Esophagus squamous epithelium (tissue), 5 donors: ENCODE measurements around the gene MYPOP. TPM values are rescaled to one million over a fixed set of nuclear protein-coding genes. Genes with fewer than 3 reads are reported as not detected.
"Not testable (repeated sequence)": the region's sequence is repeated elsewhere in the genome, so short reads cannot be mapped to it uniquely, and the experiment has no call there.

ENCODE experiments used
- DNase-seq: peaks from one replicate; lab custom pipeline; 2025; lab: John Stamatoyannopoulos, UW
- H3K27ac ChIP-seq, 4 donors: fragments of 200-600 bp; sonication (generic); one replicate each; pipeline ENCODE4 v1.5.1; 2016 to 2019; ENCODE audit warnings: mild to moderate bottlenecking in 1 of 4
- H3K27me3 ChIP-seq, 4 donors: fragments of 200-600 bp; sonication (generic); 1 replicate in 3 of 4; 2 replicates in 1 of 4; pipeline versions ENCODE4 v1.5.1 to v1.6.0; 2017 to 2021; ENCODE audit warnings: antibody characterized with exemption in 1 of 4
- H3K36me3 ChIP-seq, 3 donors: fragments of 200-600 bp; sonication (generic); one replicate each; pipeline ENCODE4 v1.5.1; 2016 to 2019
- H3K4me1 ChIP-seq, 3 donors: fragments of 200-600 bp; sonication (generic); one replicate each; pipeline ENCODE4 v1.5.1; 2017 to 2019
- H3K4me3 ChIP-seq, 4 donors: fragments of 200-600 bp; sonication (generic); 1 replicate in 3 of 4; 2 replicates in 1 of 4; pipeline ENCODE4 v1.5.1; 2016 to 2019; ENCODE audit warnings: mild to moderate bottlenecking in 2 of 4, moderate library complexity in 1 of 4
- H3K9me3 ChIP-seq, 3 donors: fragments of 200-600 bp; sonication (generic); one replicate each; pipeline ENCODE4 v1.5.1; 2016 to 2019
- CTCF ChIP-seq, 6 experiments: fragments of 450-650 bp in 4 of 6; fragments of 200-600 bp in 2 of 6; sonication (generic) in 2 of 6; IDR thresholded peaks; one replicate each; pipeline ENCODE4 v1.5.1; 2016 to 2019; ENCODE audit warnings: antibody characterized with exemption in 6 of 6, mild to moderate bottlenecking in 4 of 6, moderate library complexity in 4 of 6
- POLR2A ChIP-seq, 4 donors: fragments of 450-650 bp; IDR thresholded peaks; one replicate each; pipeline ENCODE4 v1.6.1; 2017; ENCODE audit warnings: antibody characterized with exemption in 4 of 4, mild to moderate bottlenecking in 4 of 4, moderate library complexity in 3 of 4
- WGBS, 2 donors: methylation state at CpG; one replicate each; pipeline ENCODE4 v1.1.5; 2018; 5-methylcytosine and 5-hydroxymethylcytosine counted together
- intact Hi-C: fragments of 100-400 bp; cut with DNase I; formaldehyde crosslinking; loops from one replicate; pipeline ENCODE4 v1.15.0; 2022
- total RNA-seq, 4 donors: library from RNA; depleted of rRNA; stranded (reverse); fragments of >200 nt; gene quantifications; one replicate each; pipeline ENCODE4 v1.1.0, GENCODE V29; 2016
- donor health status: DM: yes; HTN: yes; CAD: no.

MYPOP gene
- total RNA-seq, 4 donors from 2014 or later = 2.3 to 5.7 (median 4.2) TPM

GRCh38 chr19:45897261-45897812 lies 5.1 kb downstream of the MYPOP start:
- 92 to 96% methylated on average over 3 to 6 of the region's 8 CpGs for WGBS, 2 donors
- intact Hi-C loops = no loop called here
- H3K9me3 ChIP-seq = no peaks in the 10 kb centered on the region

DNA sequence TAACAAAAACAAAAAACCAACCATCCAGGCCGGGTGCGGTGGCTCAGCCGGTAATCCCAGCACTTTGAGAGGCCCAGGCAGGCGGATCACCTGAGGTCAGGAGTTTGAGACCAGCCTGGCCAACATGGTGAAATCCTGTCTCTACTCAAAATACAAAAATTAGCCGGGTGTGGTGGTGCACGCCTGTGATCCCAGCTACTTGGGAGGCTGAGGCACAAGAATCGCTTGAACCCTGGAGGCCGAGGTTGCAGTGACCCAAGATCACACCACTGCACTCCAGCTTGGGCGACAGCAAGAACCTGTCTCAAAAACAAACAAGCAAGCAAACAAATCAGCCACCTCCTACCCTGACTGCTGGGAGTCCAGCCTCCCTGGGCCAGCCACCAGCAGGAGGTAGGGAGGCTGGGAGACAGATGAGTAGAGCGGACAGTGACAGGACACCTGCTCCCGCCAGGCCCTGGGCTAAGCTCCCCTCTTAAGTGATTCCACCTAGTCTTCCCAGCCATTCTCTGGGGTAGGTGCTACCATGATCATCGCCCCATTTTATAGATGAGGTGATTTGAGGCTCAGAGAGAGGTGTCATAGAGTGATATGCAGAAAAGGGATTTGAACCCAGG lies 6.3 kb downstream of the MYPOP start:
- DNase-seq, H3K27me3 ChIP-seq, intact Hi-C loops, H3K9me3 ChIP-seq, H3K4me3 ChIP-seq: not testable (repeated sequence)
- peak overlapping the region in 1 of 4 donors; percentile 23 for H3K27ac ChIP-seq
- WGBS, 2 donors = 94 to 96% methylated on average over 6 to 11 of the region's 12 CpGs
- peaks cover 6 to 14% (median 8%) of the 10 kb centered on the region in 3 donors for H3K4me1 ChIP-seq
- peaks cover 9 to 72% (median 13%) of the 10 kb centered on the region in 3 donors for H3K36me3 ChIP-seq

More at GRCh38 chr19:45897261-45897812, 5.1 kb downstream of the MYPOP start:
- no peak for TF ChIP-seq POLR2A (IDR thresholded peaks at IDR 0.05)
- no peak for TF ChIP-seq CTCF (IDR thresholded peaks at IDR 0.05)
- H3K4me1 ChIP-seq = peaks cover 10 to 26% (median 11%) of the 10 kb centered on the region in 3 donors
- peaks cover 9 to 66% (median 13%) of the 10 kb centered on the region in 3 donors for H3K36me3 ChIP-seq
- no peak overlapping the region for H3K4me3 ChIP-seq
- no peaks in the 10 kb centered on the region for H3K27me3 ChIP-seq
- H3K27ac ChIP-seq = no peak overlapping the region
- no peak for DNase-seq

- intact Hi-C loops = no loop called here
- H3K27me3 ChIP-seq = no peaks in the 10 kb centered on the region
- peaks cover under 1 to 9% (median 3%) of the 10 kb centered on the region in 3 donors for H3K4me1 ChIP-seq
- H3K27ac ChIP-seq = no peak overlapping the region
- H3K4me3 ChIP-seq = no peak overlapping the region
- TF ChIP-seq POLR2A (IDR thresholded peaks at IDR 0.05) (no peak), CTCF (IDR thresholded peaks at IDR 0.05) (no peak)
- DNase-seq = no peak
- no peaks in the 10 kb centered on the region for H3K9me3 ChIP-seq
- WGBS, 2 donors = 87 to 94% methylated on average over 3 to 8 of the region's 9 CpGs
- H3K36me3 ChIP-seq = peaks cover 9 to 78% (median 13%) of the 10 kb centered on the region in 3 donors
Observed at GRCh38 chr19:45895519-45895972, 6.9 kb downstream of the MYPOP start.

DNA sequence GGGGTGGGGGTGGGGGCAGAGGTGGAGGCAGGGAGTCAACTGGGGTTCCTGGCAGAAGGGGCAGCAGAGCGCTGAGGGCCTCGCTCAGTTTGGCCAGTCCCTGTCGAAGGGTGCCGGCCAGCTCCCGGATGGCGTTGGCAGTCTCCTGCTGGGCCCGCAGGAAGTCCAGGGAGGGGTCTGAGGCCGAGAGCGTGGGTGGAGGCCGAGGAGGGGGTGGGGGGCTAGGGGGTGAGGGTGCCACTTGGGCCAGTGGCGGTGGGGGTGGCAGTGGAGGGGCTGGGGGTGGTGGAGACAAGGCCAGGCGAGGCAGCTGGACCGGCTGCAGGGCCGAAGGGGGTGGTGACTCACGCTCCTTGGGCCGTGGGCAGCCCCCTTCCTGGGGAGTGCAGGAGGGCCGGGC lies 11.5 kb downstream of the MYPOP start:
- TF ChIP-seq CTCF (IDR thresholded peaks at IDR 0.05) (no peak), POLR2A (IDR thresholded peaks at IDR 0.05) (no peak)
- intact Hi-C loops = no loop called here
- peaks cover 0 to 41% (median 9%) of the 10 kb centered on the region in 3 donors for H3K36me3 ChIP-seq
- H3K9me3 ChIP-seq = no peaks in the 10 kb centered on the region
- peaks cover 0 to 12% (median 0%) of the 10 kb centered on the region in 3 donors for H3K4me1 ChIP-seq
- 89% methylated on average over 4 of the region's 17 CpGs; no CpG with 5 or more reads in 1 of the 2 donors for WGBS, 2 donors
- no peak overlapping the region for H3K4me3 ChIP-seq
- DNase-seq = no peak
- H3K27ac ChIP-seq = no peak overlapping the region
- no peaks in the 10 kb centered on the region for H3K27me3 ChIP-seq

DNA sequence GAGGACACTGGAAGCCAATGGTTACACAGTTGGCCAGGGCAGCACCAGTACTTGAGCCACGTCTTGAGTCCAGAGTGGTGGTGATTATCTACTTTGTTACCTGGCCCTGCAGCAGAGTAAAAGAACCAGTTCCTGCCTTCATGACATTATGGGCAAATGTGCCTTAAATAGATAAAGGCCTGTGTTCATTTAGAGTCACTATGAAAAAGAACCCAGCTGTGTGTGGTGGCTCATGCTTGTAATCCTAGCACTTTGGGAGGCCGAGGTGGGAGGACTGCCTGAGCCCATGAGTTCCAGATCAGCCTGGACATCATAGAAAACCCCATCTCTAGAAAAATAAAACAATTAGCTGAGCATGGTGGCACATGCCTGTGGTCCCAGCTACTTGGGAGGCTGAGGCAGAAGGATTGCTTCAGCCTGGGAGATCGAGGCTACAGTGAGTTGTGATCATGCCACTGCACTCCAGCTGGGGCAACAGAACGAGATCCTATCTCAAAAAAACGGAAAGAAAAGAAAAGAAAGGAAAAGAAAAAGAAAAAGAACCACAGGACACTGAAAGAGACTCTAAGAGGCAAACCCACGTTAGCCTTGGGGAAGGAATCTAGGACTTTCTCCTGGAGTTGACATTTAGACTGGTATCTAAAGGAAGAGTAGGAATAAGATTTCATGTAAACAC lies 13.1 kb downstream of the MYPOP start:
- Histone ChIP-seq H3K4me3 (no peak overlapping the region), H3K4me1 (peaks cover 10 to 25% (median 11%) of the 10 kb centered on the region in 3 donors), H3K36me3 (peaks cover 0 to 30% (median 0%) of the 10 kb centered on the region in 3 donors), H3K27me3 (no peaks in the 10 kb centered on the region), H3K9me3 (no peaks in the 10 kb centered on the region), H3K27ac (no peak overlapping the region)
- intact Hi-C loops = no loop called here
- WGBS, 2 donors = 65 to 73% methylated on average over 5 to 6 of the region's 6 CpGs
- TF ChIP-seq POLR2A (IDR thresholded peaks at IDR 0.05) (no peak), CTCF (IDR thresholded peaks at IDR 0.05) (no peak)
- DNase-seq = no peak
